Stimulated activated CD4-positive, alpha-beta T cell treated with anti-CD3 and anti-CD28 coated beads, Interleukin-1b, Interleukin-23, amount 100 ng/mL, for 4 hours (primary cell): ENCODE data around the gene TCF3.

Experiments used
- DNase-seq, 2 donors: peaks; one replicate each; pipeline ENCODE4 v3.0.0-alpha.2; 2020; ENCODE audit warnings: low read depth in 2 of 2

The TCF3 gene

DNA sequence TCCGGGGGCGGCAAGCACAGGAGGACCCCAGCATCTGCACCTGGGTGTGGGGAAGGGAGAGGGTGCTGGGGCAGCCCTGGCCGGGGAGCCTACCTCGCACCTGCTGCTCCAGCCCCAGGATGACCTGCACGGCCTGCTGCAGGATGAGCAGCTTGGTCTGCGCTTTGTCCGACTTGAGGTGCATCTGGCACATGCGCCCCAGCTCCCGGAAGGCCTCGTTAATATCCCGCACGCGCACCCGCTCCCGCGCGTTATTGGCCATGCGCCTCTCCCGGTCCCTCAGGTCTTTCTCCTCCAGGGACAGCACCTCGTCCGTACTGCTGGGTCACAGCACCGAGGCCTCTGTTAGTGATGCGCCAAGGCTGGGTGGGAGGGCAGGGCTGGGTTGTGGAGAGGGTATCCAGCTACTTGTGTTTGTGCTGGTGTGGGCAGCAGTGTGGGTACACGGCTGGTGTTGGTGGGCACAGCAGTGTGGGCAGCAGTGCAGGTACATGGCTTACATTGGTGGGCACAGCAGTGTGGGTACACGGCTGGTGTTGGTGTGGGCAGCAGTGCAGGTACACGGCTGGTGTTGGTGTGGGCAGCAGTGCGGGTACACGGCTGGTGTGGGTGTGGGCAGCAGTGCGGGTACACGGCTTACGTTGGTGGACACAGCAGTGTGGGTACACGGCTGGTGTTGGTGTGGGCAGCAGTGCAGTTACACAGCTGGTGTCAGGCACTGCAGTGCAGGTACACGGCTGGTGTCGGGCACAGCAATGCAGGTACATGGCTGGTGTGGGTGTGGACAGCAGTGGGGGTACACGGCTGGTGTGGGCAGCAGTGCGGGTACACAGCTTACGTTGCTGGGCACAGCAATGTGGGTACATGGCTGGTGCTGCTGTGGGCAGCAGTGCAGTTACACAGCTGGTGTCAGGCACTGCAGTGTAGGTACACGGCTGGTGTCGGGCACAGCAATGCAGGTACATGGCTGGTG lies 40.0 kb downstream of the TCF3 start:
- no peak for DNase-seq

- DNase-seq, result no peak
Measured at GRCh38 chr19:1611353-1611752, 41.1 kb downstream of the TCF3 start.

- DNase-seq, result no peak
Measured at GRCh38 chr19:1610579-1610978, 41.8 kb downstream of the TCF3 start.

DNA sequence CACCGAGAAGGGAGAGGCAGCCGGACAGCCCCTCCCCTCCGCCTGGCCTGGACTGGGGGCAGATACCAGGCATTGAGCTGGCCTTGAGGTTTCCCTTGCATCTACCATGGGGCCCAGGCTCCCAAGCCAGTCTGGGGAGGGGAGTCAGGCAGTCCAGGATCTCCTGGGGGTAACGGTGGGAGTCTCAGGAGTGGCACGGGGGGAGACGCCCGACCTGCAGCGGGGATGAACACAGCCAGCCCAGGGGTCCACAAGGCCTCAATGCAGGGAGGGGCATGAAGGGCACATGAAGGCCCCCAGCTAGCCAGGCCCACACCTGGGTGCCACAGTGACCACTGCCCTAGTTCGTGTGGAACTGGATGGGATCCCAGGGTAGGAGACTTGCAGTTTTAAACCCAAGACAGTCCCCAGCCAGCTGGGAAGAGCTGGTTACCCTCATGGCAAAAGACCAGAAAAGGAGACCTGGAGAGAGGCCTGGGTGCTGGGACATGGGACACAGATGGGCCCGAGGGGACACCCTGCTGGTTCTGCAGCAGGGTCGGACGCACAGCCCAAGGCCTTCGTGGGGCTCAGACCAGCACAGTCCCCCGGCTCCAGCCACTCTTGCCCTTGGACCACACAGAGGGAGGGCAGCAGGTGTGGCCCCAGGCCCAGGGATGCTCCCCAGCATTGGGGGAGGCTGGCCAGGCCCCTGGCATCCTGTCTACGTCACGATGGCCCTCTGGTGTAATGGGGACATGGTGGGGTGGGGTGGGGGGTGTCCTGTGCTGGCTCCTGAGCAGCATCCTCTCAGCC lies 42.5 kb downstream of the TCF3 start:
- no peak for DNase-seq

- no peak for DNase-seq
Measured at GRCh38 chr19:1609103-1609396, 43.4 kb downstream of the TCF3 start.

GRCh38 chr19:1608359-1609102 lies 43.9 kb downstream of the TCF3 start:
- DNase-seq, result peak in 1 of 2 donors; percentile 13

GRCh38 chr19:1606138-1606651 lies 46.2 kb downstream of the TCF3 start:
- DNase-seq, result no peak

DNA sequence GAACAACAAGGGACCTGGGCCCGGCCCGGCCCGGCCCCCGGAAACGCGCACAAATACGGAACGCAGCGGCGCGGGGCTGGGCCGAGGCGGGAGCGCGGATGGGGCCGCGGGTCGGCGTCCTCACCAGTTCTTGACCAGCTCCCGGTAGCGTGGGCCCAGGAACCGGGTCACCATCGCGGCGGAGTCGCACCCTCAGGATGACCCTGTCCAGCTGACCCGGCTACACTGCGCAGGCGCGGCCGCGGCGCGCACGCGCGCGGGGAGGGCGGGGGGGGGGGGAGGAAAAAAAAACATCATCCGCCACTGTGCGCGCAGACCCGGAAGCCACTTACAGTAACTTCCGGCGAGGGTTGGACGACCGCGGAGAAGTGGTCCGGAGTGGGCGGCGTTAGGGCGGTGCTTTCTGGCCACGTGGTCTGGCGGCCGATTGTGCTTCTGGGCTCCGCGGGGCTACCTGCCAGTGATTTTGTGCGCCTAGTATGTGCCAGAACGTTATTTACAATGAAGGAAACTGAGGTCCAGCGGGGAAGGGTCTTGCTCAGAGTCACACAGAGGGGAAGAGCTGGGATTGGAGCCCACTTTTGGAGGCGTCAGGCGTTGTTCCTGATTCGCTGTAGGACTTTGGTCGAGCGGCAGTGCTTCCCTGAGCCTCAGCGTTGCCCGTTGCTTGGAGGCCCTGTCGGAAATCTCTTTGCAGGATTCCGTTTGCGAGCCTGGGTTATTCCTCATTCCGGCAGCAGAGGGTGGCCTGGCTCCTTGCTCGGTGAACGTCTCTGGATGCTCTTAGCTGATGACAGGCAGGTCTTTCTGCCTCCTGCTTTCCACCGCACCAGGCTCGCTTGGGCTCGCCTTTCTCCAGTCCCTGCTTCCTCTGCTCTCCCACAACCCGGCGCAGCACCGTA lies 46.9 kb downstream of the TCF3 start, which contains the start of gene UQCR11:
TSS of gene UQCR11 (minus strand) at position 227 of the 902 bp plus-strand sequence. CDS start at position 174, 53 bp downstream.
- DNase-seq, result peak; percentile 86 to 90

GRCh38 chr19:1602091-1602707 lies 50.2 kb downstream of the TCF3 start:
- no peak for DNase-seq

- no peak for DNase-seq
Measured at GRCh38 chr19:1601613-1602064, 50.8 kb downstream of the TCF3 start.

GRCh38 chr19:1599460-1599846 lies 53.0 kb downstream of the TCF3 start:
- DNase-seq, result no peak

DNA sequence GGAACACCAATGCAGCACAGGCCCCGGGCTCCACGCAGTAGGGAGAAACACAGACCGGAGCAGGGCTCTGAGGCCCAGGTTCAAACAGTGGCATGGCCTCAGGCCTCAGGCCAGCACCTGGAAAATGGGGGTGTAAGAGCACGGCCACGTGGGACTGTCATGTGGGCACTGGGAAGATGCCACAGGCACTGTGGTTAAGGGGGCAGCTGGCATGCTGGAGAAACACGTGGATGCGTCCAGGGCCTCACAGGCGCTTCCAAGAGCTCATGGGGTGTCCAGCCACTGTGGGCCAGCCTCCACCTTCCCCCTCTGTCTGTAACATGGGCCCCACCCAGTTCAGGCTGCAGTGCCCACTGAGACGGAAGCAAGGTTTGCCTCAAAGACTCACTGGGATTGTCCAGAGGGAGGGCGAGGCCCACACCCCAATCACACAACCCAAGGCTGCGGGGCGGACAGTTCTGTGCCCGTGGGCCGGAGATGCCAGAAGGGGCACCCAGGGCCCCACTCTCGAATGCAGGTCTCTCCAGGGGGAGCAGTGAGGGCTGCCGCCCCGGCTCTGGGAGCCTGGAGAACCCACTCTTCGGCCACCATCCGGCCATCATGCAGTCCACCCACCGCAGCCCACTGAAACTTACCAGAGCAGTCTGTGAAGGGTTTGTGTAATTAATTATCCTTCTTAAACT lies 53.5 kb downstream of the TCF3 start:
- no peak for DNase-seq

GRCh38 chr19:1593501-1593772 lies 59.0 kb downstream of the TCF3 start:
- no peak for DNase-seq

DNA sequence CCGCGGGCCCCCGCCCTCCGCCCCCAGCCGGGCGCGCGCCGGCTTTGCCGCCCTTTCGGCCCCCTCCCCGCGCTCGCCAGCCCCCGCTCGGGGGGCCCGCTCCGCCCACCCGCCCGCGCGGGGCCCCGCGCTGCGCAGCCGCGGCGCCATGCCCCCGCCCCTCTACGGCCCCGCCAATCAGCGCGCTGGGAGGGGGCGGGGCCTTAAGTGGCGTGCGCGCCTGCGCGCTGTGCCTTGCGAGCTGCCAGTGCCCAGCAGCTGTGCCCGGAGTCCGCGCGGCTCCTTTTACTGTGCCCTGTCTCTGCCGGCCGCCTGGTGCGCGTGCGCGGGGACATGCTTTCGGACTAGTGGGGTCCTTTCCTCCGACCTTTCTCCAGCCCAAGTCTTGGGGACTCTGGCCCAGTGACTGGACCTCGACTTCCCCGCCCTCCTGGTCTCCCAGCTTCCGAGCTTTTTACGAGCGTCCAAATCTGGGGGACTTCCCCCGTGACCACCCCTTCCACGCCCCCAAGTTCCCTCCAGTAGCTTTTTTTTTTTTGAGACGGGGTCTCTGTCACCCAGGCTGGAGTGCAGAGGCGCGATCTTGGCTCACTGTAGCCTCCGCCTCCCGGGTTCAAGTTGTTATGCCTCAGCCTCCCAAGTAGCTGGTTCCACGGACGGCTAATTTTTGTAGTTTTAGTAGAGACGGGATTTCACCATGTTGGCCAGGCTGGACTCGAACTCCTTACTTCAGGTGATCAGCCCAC lies 59.5 kb downstream of the TCF3 start, which contains the start of gene MBD3:
TSS of gene MBD3 (minus strand) at position 111 of the 746 bp plus-strand sequence. CDS start 234 bp downstream, outside the sequence.
- DNase-seq, result peak; percentile 84 to 86

DNA sequence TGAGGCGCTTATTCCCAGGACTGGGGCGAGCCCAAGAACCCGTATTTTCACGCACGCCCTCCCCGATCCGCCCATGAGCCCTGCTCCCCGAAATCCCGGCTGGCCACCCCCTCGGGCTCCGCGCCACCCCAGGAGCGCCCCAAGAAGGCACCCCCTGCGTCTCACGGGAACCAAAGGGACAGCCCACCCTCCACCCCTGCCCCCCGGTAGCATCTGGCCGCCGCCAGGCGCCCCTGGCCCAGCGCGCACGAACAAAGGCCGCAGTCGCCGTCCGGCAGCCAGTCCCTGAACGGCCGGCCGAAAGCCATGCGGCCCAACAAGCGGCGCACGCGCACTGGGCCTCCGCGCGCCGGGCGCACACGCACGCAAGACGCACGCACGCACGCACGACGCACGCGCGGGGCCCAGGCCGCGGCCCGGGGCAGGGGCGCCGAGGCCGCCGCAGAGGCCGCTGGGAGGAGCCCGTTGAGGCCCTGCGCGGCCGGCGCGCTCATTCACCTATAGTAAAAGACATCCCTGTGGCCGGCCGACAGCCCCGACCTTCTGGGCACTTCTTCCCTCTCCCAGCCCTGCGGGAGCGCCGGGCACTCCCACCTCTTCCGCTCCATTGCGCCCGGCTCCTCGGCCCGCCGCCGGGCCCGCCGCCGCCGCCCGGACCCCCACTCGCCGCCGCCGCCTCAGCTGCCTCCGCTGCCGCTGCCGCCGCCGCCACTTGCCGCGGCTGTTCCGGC lies 60.2 kb downstream of the TCF3 start:
- peak; percentile 71 to 79 for DNase-seq

DNA sequence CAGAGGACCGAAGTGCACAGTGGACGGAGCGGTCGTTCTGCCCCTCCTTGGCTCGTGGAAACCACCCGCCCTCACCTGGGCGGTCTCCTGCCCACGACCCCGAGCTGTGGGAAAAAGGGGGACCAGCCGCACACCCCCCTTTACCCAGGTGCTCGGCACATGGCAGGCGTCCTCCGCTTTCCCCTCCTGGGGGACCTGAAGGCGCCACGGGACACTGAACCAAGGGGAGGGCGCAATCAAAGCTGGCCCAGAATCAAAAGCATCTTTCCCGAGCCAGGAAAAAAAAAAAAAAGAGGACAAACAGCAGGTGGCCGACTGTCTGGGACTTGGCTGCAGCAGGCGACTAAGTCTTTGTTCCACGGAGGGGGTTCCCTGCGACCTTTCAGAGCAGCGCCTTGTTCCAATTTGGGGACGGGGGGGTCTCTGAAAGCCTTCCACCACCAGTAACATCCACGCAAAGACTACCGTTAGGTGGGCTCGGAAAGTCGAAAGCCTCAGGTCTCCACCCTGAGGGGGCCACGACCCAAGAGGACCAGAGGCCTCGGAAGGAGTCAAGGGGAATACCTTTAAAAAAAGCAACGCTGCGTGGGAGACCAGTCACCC lies 60.9 kb downstream of the TCF3 start:
- DNase-seq, result no peak

DNA sequence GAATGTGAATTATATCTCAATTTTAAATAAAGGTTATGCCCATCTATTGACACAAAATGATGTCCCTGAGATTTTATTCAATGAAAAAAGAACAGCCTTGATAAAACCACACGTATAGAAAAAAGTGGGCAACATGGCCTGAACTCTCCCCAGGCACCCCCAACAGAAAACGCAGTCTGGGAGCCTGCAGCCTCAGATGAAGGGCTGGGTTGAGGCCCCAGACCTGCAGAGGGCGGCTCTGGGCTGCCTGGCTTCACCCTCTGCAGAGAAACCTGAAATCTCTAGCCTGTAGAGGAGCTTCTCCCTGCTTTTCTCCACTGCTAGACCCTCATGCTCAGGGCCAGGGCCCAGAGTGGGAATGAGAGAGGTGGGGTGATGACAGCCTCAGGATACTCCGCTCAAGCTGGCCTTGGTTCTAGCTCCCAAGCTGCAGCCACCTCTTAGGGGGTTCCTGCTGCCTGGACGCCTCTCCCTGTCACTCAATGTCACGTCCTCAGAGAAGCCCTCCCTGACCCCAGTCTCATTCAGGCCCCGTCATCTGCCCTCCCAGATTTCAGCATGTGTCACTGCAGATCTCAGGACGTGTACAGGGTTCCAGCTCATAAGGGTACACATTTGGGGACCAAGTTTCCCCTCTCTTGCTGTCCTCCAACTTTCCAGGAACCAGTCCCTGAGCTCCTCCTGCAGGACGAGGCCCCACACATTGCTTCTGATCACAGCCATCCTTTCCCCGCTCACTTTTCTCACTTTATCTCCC lies 61.6 kb downstream of the TCF3 start:
- no peak for DNase-seq
